Measurements from ENCODE around the gene HTRA1.

HTRA1 gene

DNA sequence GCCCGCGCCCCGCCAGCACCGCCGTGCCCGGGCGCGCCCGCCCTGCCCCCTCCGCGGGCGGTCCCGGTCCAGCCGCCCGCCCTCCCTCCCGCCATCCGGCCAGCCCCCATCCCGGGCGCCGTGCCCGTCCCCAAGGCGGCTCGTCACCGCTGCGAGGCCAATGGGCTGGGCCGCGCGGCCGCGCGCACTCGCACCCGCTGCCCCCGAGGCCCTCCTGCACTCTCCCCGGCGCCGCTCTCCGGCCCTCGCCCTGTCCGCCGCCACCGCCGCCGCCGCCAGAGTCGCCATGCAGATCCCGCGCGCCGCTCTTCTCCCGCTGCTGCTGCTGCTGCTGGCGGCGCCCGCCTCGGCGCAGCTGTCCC is at the start of gene HTRA1:
Gene HTRA1 (plus strand): TSS at position 187 of the 362 bp plus-strand sequence. CDS start 100 bp downstream, at position 287.
- no peak for DNase-seq

DNA sequence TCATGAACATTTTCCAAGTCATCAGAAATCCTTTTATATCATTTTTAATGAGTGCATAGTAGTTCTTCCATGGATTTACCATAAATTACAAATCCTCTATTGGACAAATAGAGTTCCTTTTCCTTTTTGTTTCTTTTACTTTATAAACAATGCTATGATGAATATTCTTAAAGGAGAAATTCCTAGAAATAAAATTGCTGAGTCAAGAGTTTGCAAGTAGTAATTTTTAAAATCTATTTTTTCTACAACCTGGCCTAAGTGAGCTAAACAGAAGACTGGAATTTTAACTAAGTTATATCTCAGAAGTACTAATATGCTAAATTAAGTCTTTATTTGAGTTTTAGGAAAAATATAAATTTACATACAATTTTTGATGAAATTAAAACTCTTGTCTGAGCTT is 48.0 kb upstream of the HTRA1 start:
- no peak for DNase-seq

DNA sequence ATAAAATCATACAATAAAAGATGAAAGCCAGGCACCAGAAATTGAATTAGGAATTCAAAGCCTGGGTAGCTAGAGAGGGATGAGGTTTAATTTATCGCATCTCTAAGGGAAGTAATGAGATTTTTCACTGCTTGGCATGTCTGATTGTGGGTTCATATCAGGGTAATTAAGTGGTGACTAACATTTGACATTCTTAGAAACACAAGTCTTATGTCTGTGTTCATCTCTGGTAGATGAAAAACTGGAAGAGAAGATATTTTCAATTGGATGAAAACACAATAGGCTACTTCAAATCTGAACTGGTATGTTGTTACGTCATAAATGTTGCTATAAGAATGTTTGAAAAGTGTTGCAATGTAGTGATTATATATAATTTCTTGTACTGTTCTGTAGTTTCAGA is 43.7 kb upstream of the HTRA1 start:
- DNase-seq: no peak

DNA sequence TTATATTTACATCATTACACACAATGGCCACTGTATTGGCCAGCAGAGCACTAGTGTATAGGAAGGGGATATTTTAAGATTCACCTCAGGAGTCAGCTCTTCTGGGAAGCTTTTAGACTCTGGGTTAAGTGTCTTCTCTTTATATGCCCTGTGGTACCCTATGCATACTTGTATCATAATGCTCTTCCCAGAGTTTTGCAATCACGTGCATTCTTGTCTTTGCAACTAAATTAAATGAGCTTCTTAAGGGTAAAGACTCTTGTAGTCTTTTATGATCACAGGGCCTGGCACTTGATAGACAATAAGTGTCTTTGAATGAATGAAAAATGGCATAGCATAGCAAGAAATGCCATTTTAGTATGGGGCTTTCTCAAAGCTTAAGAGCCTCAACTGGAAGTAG is 42.3 kb upstream of the HTRA1 start:
- no peak for DNase-seq

DNA sequence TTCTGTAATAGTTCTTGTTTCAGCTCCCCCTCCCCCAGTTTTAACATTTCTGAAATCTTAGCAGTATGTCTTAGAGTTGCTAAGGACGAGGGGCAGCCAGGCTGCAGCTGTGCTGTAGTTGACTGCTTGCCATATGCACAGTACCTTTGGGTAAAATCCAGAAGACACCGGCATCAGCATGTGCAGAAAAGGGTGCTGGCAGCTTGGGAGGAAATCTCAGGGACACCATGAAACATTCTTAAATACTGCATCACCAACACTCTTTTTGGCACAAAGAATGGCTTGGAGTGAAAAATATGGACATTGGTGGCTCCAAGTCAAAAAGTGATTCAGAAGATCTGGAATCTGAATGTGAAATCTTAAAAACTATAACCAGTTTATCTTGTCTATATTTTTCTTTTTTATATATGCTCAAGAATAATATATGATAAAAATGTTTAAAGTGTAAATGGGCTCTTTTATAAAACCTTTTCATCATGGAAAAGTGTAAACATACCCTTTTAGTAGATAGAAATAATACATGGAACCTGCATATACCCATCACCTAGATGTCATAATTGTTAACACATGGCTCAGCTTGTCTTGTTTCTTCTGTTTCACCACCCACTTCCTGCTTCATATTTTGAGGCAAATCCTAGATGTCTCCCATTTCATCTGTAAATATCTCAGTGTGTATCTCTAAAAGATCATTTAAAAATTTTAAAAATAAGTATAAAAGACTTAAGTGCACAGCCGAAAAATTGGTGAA is 41.3 kb upstream of the HTRA1 start:
- DNase-seq: no peak

DNA sequence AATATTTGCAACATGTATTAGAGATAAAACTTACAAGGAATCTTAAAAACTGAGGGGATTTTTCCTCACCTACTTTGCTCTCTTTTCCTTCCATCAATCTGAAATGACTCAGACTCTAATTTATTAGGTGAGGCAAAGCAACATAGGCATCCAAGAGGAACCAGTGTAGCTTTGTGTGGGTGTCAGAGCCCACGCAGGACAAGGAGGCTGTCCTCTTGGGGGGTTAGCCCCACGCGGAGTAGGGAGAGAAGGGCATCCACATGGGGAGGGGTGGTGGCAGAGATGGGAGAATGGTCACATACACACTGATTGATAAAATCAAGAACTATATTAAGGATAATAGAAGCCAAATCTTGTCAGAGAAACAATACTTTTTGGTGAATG is 40.7 kb upstream of the HTRA1 start:
- DNase-seq: no peak

DNA sequence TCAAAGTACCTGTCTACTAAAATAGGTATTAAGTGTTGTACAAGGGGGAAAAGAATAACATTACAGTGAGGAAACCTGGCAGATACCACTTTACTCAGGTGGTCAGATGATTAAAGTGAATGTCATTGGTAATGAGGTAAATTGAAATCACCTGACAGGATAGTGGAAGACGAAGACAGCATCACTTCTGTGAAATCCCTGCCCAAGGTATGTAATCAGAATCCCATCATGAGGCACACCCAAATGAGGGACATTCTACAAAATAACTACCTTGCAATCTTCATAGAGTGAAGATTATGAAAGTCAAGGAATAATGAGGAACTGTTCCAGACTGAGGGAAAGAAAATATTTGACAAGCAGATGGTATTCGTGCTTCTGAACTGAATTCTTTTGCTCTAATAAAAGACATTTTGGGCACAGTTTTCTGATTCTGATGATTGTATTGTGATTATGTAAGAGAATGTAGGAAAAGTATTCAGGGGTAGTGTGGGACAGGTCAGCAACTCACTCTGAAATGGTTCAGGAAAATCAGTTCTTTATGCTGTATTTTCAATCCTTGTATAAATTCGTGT is 40.2 kb upstream of the HTRA1 start:
- DNase-seq: no peak

DNA sequence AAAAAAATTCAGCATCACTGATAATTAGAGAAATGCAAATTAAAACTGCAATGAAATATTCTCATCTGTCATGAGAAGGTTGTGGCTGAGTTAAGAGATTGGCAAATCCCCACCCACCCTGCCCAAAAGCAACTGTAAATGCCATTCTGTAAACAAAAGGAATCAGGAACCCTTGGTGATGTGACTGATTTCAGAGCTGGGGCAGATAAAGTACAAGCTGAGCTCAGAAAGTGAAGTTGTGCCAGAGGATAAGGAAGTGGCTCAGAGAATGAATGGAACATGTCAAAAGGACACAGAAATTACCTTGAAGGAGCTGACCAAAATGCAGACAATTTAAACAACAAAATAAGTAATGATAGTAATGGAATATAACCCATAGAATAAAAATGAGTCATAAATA is 39.6 kb upstream of the HTRA1 start:
- DNase-seq: no peak

DNA sequence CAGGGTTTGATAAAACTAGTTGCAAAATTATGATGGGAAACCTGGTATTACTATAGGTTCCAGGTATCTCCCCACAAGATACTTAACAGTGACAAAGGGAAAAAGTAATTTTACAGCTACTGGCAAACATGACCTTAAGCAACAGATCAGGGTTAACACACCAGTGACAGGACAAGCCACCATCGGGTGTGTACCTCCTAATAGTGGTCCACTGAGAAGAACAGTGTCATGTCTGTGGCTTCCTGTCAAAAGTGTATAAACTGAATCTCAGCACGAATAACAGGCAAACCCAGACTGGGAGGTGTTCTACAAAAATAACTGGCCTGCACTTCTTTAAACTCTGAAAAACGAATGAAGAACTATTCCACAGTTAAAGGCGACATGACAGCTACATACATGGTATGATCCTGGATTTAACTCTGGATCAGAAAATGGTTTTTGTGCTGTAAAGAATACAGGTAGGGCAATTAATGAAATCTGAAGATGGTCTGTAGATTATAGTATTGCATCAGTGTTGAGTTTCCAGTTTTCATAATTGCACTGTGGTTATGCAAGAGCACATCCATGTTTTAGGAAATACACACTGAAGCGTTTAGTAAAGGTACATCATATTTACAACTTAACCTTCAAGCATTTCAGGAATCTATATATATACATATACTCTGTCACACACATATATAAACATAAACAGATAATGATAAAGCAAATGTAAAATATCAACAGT is 38.9 kb upstream of the HTRA1 start:
- no peak for DNase-seq

DNA sequence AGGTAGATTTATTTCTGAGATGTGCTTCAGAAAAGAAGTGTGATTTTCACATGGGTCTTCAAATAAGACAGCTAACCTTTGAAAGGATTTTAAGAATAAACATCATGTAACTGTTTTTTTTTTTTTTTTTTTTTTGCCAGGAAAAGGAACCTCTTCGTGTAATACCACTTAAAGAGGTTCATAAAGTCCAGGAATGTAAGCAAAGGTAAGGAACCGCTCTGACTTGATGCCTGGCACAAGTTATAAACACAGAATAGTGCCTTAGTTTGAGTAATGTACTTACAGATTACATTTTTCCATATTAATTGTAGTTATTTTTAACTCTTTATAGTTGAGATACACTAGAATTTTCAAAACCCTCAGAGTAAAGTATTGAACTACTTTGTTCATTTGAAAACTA is 37.3 kb upstream of the HTRA1 start:
- DNase-seq: no peak

DNA sequence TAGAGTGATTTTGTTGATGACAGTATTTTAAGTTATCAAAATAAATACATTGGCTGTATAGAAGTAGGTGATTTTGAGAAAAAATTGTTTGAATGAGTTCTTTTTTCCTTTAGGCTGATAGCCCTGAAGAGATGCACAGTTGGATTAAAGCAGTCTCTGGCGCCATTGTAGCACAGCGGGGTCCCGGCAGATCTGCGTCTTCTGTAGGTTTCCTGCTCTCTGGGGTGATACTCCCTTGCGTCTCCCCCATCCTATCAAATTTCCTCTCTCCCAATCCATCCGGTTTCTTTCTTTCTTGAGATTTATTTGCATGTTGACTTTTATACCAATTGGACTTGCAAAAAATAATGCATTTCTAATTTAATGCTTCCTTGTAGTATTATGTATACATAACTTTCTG is 34.5 kb upstream of the HTRA1 start:
- no peak for DNase-seq

DNA sequence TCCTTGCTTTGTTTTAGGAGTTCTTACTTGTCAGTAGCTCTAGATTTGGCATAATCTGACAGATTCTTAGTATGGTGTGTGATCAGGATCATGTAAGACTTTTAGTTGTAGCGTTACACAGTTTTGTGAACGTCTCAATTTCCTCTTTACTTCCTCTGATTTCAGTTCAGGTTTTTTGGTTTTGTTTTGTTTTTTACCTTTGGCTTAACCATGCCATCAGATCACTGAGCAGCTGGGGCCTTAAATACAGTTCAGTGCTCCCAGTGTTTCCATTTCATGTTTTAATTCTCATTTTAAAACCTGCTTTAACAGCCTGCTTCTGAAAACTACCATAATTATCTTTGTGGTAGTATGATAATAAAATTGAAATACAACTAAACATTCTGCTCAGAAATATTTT is 34.1 kb upstream of the HTRA1 start:
- no peak for DNase-seq

DNA sequence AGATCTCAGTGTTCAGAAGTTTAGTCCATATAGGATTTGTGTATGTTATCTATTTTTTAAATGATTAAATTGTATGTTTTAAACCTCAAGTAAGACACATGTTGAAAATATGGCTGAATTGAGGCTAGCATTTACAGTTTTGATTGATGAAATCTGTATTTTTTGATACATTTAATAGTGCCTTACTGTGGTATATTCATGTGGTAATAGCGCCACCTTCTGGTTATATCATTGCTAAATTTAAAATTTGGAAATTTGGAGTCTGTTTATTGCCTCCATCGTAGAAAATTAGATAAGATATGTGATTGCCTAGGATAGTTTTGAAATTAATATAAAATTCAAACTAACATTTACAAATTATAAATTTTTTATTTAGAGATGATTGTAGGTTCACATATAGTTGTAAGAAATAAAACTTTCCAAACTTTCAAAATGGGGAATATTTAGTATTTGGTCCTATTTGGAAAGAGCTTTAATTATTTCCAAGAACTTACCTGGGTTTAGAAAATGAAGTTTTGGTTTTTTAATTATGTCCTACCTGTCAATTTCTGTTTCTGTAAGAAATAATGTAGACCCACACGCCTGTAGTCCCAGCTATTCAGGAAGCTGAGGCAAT is 26.0 kb upstream of the HTRA1 start:
- no peak for DNase-seq

DNA sequence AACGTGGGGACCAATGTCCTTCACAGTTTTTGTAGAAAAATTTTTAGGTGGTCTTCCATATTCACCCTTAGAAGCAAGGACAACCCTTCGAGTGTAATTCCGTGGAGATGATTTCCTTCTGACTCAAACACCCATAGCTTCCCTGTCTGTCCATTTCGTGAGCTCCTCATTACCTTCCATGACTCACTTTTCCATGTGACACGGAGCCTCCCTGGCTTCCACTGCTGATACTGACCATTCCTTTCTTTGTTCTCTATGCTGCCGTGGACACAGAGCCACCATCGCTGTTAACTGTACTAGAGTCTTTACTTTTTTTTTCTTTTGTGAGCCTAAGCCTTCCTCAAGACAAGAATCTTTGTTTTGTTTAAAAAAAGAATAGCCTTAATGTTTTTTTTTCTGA is 19.4 kb upstream of the HTRA1 start:
- no peak for DNase-seq

DNA sequence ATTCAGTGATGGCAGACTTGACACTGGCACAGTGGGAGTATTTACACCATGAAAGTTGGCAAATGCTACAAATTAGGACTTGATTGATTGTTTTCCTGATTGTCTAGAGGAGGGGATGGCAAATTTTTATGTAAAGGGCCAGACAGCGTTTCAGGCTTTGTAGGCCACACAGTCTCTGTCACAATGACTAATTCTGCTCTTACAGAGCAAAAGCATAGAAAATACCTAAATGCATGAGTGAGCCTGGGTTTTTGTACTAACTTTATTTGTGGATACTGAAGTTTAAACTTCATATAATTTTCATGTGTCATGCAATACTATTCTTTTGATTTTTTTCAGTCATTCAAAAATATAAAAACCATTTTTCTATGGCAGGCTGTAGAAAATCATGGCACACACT is 15.9 kb upstream of the HTRA1 start:
- DNase-seq: no peak

DNA sequence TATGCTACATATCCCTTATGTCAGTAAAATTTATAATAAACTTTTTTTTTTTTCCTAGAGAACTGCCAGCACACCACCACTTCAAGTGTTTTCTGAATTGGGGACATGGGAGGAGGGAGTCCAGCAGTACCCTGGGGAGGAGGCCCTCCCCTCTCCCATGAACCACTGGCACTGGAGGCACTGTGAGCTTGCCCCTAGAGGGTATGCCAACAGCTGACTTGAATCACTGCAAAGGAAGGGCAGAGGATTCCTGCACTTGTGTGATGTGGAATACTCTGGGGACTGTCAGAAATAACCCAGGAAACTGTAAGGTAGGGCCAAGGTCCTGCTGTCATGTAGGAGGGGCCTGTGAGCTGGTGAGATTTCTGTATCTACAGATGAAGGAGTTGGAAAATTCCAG is 15.4 kb upstream of the HTRA1 start:
- DNase-seq: no peak

DNA sequence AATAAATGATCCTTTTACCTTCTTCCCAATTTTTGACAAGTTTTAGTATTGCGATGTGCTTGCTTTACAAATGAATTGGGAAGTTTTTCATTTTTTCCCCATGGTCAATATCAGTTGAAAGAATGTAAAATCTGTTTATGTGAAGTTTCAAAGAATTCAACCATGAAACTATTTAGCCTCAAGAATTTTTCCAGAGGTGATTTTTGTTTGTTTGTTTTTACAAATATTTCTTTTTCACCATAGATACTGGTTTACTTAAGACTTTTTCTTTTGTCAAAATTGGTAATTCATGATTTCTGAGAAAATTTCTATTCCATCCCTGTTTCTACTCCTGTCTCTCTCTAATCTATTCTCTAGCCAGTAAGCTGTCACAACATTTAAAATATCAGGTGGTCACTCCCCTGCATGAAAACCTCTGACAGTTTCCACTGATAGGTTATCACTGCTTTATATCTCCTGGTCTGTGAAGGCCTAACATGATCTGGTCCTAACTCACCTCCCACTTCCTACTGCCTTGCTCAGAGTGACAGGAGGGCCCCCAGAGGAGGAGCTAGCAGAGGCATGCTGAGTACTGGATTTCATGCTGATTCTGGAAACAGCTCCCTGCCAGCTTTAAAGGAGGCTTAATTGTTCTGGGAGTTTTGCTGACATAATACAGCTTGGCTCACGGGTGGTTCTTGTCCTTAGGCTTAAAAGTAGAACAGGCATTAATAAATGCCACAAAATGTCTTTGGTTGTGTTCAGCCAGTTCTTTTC is 14.5 kb upstream of the HTRA1 start:
- DNase-seq: no peak

DNA sequence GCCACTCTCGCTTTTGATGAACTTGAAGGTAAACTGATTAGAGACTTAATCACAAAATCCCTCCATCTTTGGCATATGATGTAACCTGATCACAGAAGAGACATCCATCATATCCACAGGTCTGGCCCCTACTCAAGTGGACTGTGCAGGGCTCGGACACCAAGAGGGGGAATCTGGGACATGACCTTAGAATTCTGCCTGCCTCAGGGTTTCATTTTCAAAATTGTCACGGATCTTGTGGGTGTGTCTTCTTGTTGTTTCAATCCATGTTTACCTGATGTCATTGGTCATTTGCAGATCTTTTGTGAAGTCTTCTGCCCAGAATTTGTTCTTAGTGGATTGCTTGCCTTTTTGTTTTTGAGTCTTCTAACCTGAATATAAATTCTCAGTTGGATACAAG is 12.8 kb upstream of the HTRA1 start:
- no peak for DNase-seq

DNA sequence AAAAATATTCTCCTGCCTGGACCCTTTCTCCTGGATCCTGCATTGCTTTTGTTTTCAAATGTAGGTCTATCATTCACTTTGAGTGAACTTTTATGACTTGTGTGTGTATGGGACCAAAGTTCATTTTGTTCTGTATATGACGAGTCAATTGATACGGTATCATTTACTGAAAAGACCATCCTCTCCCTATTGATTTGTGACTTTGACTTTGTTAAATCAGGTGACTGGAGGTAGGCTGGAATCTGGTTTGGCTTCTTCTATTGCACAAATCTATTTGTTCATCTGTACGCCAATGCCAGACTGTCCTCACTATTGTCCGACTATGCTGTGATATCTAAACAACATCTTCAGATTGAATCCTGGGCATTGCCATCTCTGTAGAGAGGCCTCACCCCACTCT is 12.2 kb upstream of the HTRA1 start:
- no peak for DNase-seq

DNA sequence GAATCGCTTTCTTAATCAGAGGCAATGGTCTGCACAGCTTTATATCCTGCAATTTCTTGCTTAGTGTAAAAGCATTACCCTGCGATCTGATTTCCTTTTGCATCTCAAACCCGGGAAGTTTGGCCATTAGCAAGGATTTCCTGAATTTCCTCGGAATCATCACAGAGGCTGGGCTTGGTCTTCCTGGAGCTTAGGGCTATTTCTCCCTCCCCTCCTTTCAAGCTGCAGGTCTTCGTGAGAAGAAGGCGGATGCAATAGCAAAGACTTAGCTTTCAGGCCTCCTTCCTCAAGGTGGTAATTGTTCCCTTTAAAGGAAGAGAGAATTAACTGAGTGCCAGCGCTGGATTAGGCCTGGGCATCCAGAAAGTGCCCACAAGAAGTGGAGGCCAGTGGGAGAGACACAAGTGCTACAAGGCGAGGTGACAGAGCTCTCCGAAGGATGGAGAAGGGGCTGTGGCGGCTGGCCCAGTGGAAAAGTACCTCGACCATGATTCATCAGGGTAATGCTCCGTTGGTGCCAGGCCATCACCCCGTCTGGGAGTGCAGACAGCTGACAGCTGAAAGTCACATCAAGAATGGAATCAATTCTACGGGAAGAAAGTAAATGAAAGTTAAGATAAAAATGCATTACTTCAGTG is 10.9 kb upstream of the HTRA1 start:
- DNase-seq: no peak

DNA sequence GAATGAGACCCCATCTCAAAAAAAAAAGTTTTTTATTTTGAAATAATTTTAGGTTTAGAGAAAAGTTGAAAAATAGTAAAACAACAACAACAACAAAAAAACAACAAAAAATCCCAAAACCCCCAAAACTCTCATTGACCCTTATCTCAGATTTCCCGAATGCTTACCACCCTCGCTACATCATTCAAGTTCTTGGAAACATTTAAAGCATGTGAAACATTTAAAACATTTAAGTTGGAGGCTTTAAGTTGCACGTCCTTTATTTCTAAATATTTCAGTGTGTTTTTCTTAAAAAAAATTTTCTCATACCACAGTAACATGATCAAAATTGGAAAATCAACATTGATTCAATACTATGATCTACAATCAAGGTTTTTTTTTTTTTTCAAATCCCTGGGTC is 7.3 kb upstream of the HTRA1 start:
- DNase-seq: no peak

DNA sequence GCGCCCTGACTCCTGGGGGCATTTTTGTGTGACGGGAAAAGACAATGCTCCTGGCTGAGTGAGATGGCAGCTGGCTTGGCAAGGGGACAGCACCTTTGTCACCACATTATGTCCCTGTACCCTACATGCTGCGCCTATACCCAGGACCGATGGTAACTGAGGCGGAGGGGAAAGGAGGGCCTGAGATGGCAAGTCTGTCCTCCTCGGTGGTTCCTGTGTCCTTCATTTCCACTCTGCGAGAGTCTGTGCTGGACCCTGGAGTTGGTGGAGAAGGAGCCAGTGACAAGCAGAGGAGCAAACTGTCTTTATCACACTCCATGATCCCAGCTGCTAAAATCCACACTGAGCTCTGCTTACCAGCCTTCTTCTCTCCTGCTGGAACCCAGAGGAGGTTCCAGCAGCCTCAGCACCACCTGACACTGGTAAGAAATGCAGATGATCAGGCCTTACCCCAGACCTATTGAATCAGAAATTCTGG is 6.7 kb upstream of the HTRA1 start, which contains the start of gene ARMS2:
Gene ARMS2 (plus strand): TSS at position 51 of the 478 bp plus-strand sequence. CDS start 75 bp downstream, at position 126.
- no peak for DNase-seq

All from stimulated activated CD4-positive, alpha-beta T cell treated with anti-CD3 and anti-CD28 coated beads, Interleukin-4, amount 100 ng/mL, for 24 hours (primary cell).